Activated naive CD4-positive, alpha-beta T cell treated with anti-CD3 and anti-CD28 coated beads, Interleukin-2, amount 10 ng/mL, durations not matched to agents 5 hours and 36 hours (primary cell): Measurements from ENCODE around the gene ATP6V1A. TPM values are rescaled to one million over a fixed set of nuclear protein-coding genes. Genes with fewer than 3 reads are reported as not detected.

Source experiments
- total RNA-seq, 2 experiments: library from RNA; stranded (reverse); gene quantifications; one replicate each; pipeline ENCODE4 v1.2.3, GENCODE V29; 2021

Gene ATP6V1A
- 10 to 100 TPM; 35.7 to 35.9 TPM for total RNA-seq

DNA sequence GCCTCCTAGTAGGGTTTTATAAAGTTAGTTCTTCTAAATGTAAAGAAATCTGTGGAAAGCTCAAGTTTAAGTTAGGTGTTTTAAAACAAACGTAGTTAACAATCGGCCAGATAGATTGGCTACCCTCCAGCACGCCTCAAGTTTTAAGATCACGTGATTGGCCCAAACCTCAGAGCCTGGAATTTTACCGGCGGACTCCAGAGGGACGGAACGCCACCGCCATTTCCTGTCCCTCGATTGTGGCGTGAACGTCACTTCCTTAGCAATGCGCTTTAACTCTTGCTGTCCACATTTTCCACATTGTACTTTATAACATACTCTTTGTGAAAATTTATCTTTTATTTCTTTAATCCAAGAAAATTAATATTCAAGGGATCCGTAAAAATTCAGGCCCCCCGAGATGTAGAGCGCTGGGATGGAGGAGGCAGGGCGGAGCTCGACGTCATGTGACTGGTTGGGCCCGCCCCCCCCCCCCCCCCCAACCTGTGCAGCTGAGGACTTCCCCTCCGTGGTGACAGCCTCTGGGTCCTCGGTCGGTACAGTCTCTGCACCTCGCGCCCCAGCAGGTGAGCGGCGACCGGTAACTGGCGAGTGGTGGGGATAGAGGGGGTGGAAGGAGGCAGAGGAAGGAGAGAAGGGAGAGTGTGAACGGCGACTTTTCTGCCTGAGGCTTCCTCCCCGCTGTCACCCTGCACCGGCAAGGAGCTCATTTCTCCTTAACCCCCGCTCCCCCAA is at the start of gene ATP6V1A:
Gene ATP6V1A, plus strand, starts transcription at position 488 of the 735 bp plus-strand sequence. CDS start 31,719 bp downstream, outside the sequence.

DNA sequence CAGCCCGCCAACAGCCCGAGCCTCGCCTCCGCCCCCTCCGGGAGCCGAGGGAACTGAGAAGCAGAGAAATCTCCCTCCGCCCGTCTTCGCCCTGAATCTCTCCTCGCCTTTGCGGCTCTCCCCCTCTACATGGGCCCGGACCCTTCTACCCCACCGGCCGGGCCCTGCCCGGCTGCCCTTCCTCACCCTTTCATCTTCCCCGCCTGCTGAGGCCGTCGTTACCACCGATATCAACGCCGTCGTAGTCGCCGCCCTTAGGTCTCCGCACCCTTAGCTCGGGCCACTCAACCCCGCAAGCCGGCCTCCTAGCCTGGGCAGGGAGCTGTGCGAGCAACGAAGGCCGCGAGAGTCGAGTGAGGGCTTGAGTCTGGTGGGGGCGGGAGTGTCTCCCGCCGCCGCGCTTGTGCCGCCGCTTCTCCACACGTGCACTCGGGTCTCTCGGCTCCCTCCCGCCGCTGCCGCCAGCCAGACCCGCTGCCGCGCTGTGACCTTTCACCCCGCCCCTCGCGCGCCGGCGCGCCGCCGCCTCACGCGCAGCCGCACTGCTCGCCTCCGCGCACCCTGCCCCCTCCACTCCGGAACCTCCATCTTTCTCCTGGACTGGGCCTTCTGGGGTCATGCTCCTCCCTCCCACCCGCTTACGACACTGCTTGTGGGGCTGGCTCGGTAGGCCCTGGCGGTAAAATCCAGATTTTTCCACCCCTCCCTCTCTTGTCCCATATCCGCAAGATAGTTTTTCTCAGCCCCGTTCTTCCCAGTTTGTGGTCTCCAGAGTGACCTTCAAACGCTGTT is 883 bp upstream of the ATP6V1A start, which contains the start of gene NAA50:
Gene NAA50, minus strand, starts transcription at position 494 of the 792 bp plus-strand sequence. Its CDS starts 300 bp downstream, at position 194.

GRCh38 chr3:113838631-113839209 is 91.9 kb downstream of the ATP6V1A start, which contains the start of gene GRAMD1C:
Gene GRAMD1C, plus strand, starts transcription at chr3:113838788. Its CDS starts 122 bp downstream, at chr3:113838910.

Other genes starting within 250 kb of the ATP6V1A start
- gene SPICE1, start 231.9 kb upstream of the ATP6V1A start, total RNA-seq, result 10 to 100 TPM; 17.1 to 17.2 TPM
- gene SIDT1, start 214.5 kb upstream of the ATP6V1A start, total RNA-seq, result 10 to 100 TPM; 19.7 to 21.9 TPM
- gene USF3, start 50.4 kb upstream of the ATP6V1A start, total RNA-seq, result 10 to 100 TPM; 22.0 to 24.2 TPM
- gene NAA50, start 786 bp upstream of the ATP6V1A start, total RNA-seq, result 10 to 100 TPM; 84.9 to 85.6 TPM
- gene GRAMD1C, start 91.8 kb downstream of the ATP6V1A start, total RNA-seq, result under 1 TPM; 0.34 to 0.81 TPM
- 1 to 10 TPM; 1.9 to 2.8 TPM for gene ZDHHC23, start 201.0 kb downstream of the ATP6V1A start, total RNA-seq